Measurements from ENCODE around the gene LORICRIN. TPM values are rescaled to one million over a fixed set of nuclear protein-coding genes. Genes with fewer than 3 reads are reported as not detected.

LORICRIN gene
- total and polyA plus RNA-seq, 9 of the 15 experiments (the other 6 are each of a cell fraction or from before 2014, with no cell fraction given), result not detected

DNA sequence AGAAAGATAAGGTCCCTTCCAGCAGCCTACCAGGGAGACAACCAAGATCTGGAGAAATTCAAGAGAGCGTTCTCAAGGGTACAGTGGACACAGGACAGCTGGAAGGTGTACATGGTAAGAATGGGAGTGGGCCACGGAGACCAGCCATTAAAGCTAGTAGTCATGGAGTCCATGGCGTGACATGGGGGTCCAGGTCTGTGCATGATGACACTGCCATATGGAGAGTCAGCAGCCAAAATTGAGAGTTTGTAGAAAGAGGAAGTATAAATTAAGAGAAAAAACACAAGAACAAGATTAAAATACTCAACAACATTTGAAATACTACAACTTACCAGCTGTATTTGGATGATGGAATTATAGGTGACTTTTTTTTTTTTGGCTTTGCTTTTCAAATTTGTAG is 7.9 kb upstream of the LORICRIN start (continued):
- TF ChIP-seq, protein P1, sequence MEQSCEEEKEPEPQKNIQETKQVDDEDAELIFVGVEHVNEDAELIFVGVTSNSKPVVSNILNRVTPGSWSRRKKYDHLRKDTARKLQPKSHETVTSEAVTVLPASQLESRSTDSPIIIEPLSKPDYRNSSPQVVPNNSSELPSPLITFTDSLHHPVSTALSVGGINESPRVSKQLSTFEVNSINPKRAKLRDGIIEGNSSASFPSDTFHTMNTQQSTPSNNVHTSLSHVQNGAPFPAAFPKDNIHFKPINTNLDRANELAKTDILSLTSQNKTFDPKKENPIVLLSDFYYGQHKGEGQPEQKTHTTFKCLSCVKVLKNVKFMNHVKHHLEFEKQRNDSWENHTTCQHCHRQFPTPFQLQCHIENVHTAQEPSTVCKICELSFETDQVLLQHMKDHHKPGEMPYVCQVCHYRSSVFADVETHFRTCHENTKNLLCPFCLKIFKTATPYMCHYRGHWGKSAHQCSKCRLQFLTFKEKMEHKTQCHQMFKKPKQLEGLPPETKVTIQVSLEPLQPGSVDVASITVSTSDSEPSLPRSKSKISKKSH (CRISPR knock-in tag; IDR thresholded peaks at IDR 0.05), result no peak
- TF ChIP-seq SOX6 (IDR thresholded peaks at IDR 0.05) (no peak), ZNF311 (CRISPR knock-in tag; IDR thresholded peaks at IDR 0.05) (no peak), PTTG1 (tag; IDR thresholded peaks at IDR 0.05; ENCODE audit: low read depth) (no peak)

GRCh38 chr1:153251988-153252387 is 7.5 kb upstream of the LORICRIN start:
- peaks cover 2 to 5% of the 10 kb centered on the region in 2 experiments; a peak in 3 of 5 replicates for H3K27me3 ChIP-seq (ENCODE audit: control insufficient read depth in 2 of 2, insufficient read depth in 2 of 2, low read length in 2 of 2)
- no peak overlapping the region for H3K9ac ChIP-seq (ENCODE audit: insufficient read depth in 1 of 2, low read depth in 2 of 2, low read length in 2 of 2)
- no TSS peak for BruUV-seq (replicated peaks)
- in situ Hi-C loops (cut with MboI), result no loop called here
- no peaks in the 10 kb centered on the region for H4K20me1 ChIP-seq (replicated peaks; ENCODE audit: control insufficient read depth, insufficient read depth, low read length)
- no peaks in the 10 kb centered on the region for H3K79me2 ChIP-seq (ENCODE audit: control insufficient read depth, insufficient read depth, low read length)
- ChIA-PET POLR2A (interaction anchor here (0.6 to 0.9 kb wide), 2 partner anchors 17 to 364 kb away, joined by 3 to 5 read pairs; no protein-coding TSS in a partner anchor), CTCF (ENCODE audit: low intra/inter-chr PET ratio) (no interaction called here)
- intact Hi-C loops (cut with micrococcal nuclease), result no loop called here
- no peak for ATAC-seq
- no peak for FAIRE-seq
- no peak overlapping the region for H3K4me3 ChIP-seq
- H2AFZ ChIP-seq (ENCODE audit: low read depth, low read length), result no peak overlapping the region
- no peaks in the 10 kb centered on the region for H3K9me3 ChIP-seq (replicated peaks; ENCODE audit: control insufficient read depth, insufficient read depth, low read depth, low read length)
- no peaks in the 10 kb centered on the region for H3K36me3 ChIP-seq (ENCODE audit: control insufficient read depth, insufficient read depth, low read length)
- no peak overlapping the region for H3K27ac ChIP-seq (ENCODE audit: extremely low read depth, low read depth, low read length)
- no peak for DNase-seq (ENCODE audit: extremely low read depth in 1 of 4, low spot score in 3 of 4)
- 3% methylated on average over 4 of the region's 4 CpGs for WGBS (ENCODE audit: insufficient coverage, low coverage, missing lambda C conversion rate)
- H3K4me1 ChIP-seq (replicated peaks in 1 of 2; ENCODE audit: control insufficient read depth in 2 of 2, insufficient read depth in 2 of 2, low read length in 2 of 2), result no peaks in the 10 kb centered on the region
- no peaks in the 10 kb centered on the region for H3K9me1 ChIP-seq (ENCODE audit: control insufficient read depth, insufficient read depth, low read length)
- H3K4me2 ChIP-seq (ENCODE audit: insufficient read depth, low read length), result no peak overlapping the region
- no peak for TF ChIP-seq CHD1 (IDR thresholded peaks at IDR 0.05; ENCODE audit: low read length)
- TF ChIP-seq NRF1 (conservative IDR thresholded peaks at IDR 0.05 in 1 of 2, IDR thresholded peaks at IDR 0.05 in 1 of 2), result no peak
- TF ChIP-seq SRSF7 (optimal IDR thresholded peaks at IDR 0.05; ENCODE audit: low read depth, low read length), result no peak
- TF ChIP-seq ZNF316 (IDR thresholded peaks at IDR 0.05), result no peak
- TF ChIP-seq NR2F6 (CRISPR knock-in tag; IDR thresholded peaks at IDR 0.05), result no peak
- TF ChIP-seq TOE1 (IDR thresholded peaks at IDR 0.05; ENCODE audit: borderline replicate concordance), result no peak
- TF ChIP-seq TOE1 (CRISPR knock-in tag; IDR thresholded peaks at IDR 0.05; ENCODE audit: borderline replicate concordance, low read depth), result no peak
- no peak for TF ChIP-seq TCF7 (IDR thresholded peaks at IDR 0.05; ENCODE audit: borderline replicate concordance)
- TF ChIP-seq THRAP3 (IDR thresholded peaks at IDR 0.05; ENCODE audit: borderline replicate concordance), result no peak
- no peak for TF ChIP-seq NFE2L1 (tag; IDR thresholded peaks at IDR 0.05; ENCODE audit: borderline replicate concordance, low read depth)
- TF ChIP-seq NFIC (IDR thresholded peaks at IDR 0.05), result no peak
- no peak for TF ChIP-seq PHF8 (IDR thresholded peaks at IDR 0.05; ENCODE audit: borderline replicate concordance, low read length)
- TF ChIP-seq BHLHE40 (IDR thresholded peaks at IDR 0.05; ENCODE audit: low read length), result no peak
- no peak for TF ChIP-seq KAT7 (CRISPR knock-in tag; IDR thresholded peaks at IDR 0.05; ENCODE audit: borderline replicate concordance)
- no peak for TF ChIP-seq KDM5B (IDR thresholded peaks at IDR 0.05; ENCODE audit: insufficient replicate concordance, low read depth, low read length)
- TF ChIP-seq, protein P2, sequence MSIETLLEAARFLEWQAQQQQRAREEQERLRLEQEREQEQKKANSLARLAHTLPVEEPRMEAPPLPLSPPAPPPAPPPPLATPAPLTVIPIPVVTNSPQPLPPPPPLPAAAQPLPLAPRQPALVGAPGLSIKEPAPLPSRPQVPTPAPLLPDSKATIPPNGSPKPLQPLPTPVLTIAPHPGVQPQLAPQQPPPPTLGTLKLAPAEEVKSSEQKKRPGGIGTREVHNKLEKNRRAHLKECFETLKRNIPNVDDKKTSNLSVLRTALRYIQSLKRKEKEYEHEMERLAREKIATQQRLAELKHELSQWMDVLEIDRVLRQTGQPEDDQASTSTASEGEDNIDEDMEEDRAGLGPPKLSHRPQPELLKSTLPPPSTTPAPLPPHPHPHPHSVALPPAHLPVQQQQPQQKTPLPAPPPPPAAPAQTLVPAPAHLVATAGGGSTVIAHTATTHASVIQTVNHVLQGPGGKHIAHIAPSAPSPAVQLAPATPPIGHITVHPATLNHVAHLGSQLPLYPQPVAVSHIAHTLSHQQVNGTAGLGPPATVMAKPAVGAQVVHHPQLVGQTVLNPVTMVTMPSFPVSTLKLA (conservative IDR thresholded peaks at IDR 0.05), result no peak
- no peak for TF ChIP-seq TCF7L2 (IDR thresholded peaks at IDR 0.05; ENCODE audit: low read depth, low read length)
- TF ChIP-seq ZNF197 (CRISPR knock-in tag; IDR thresholded peaks at IDR 0.05; ENCODE audit: low read depth), result no peak
